ENCODE measurements around the gene ETV7. TPM values are rescaled to one million over a fixed set of nuclear protein-coding genes. Genes with fewer than 3 reads are reported as not detected.
A peak's percentile ranks its signal among the peaks of the same experiment; 100 is the strongest.

The ETV7 gene
- total and polyA plus RNA-seq, 2 of the 13 experiments (the other 11 are each of a cell fraction or from before 2014, with no cell fraction given) = not detected

DNA sequence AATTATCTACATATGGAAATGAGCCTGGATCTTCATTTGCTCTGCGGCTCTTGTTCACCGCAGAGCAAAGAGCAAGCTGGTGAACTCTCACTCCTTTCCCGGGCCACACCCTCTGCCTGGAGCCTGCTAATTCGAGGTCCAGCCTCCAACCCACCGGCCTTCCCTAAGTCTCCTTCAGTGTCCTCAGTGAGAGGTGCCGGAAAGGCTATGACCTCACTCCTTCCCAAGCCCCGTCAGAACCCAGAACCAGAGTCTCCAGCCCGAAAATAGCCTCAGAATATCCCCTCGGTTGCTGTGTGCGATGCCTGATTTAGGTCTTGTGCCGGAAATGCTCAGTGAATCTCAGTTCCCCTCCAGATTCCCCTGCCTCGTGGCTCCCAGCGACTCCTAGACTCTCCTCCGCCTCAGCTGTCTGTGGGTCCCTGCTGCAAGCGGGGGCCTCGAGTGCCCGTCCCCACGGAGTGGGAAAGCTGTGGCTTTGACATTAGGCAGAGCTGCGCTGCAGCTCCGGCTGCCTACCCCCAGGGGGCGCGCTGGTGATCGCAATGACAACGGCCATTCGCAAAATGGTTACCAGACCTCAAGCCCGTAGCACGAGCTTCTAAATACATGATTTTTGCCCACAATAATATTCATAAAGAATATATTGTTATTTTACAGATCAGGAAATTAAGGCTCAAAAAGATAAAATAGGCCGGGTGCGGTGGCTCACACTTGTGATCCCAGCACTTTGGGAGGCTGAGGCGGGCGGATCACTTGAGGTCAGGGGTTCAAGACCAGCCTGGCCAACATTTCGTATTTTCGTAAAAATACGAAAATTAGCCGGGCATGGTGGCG is 46.6 kb downstream of the ETV7 start (continued):
- no peak for TF ChIP-seq TAF15 (IDR thresholded peaks at IDR 0.05; ENCODE audit: low read depth, low read length, poor library complexity, severe bottlenecking)
- no peak for TF ChIP-seq MBD4 (IDR thresholded peaks at IDR 0.05; ENCODE audit: borderline replicate concordance, low read length)
- TF ChIP-seq ZNF44 (CRISPR knock-in tag; IDR thresholded peaks at IDR 0.05) = no peak
- no peak for TF ChIP-seq ZNF367 (CRISPR knock-in tag; IDR thresholded peaks at IDR 0.05; ENCODE audit: borderline replicate concordance)
- peak; percentile 73; the same call in 1 of the 2 replicates for TF ChIP-seq MTF2 (CRISPR knock-in tag; IDR thresholded peaks at IDR 0.05; ENCODE audit: borderline replicate concordance)
- TF ChIP-seq ZNF775 (CRISPR knock-in tag; IDR thresholded peaks at IDR 0.05; ENCODE audit: borderline replicate concordance) = no peak
- TF ChIP-seq SP1 (IDR thresholded peaks at IDR 0.05) = no peak
- no peak for TF ChIP-seq SP1 (CRISPR knock-in tag; IDR thresholded peaks at IDR 0.05)
- TF ChIP-seq JDP2 (CRISPR knock-in tag; IDR thresholded peaks at IDR 0.05; ENCODE audit: borderline replicate concordance) = no peak
- no peak for TF ChIP-seq GFI1 (CRISPR knock-in tag; IDR thresholded peaks at IDR 0.05; ENCODE audit: borderline replicate concordance)
- TF ChIP-seq ARNT (IDR thresholded peaks at IDR 0.05) = no peak
- TF ChIP-seq JARID2 (CRISPR knock-in tag; IDR thresholded peaks at IDR 0.05; ENCODE audit: insufficient replicate concordance) = no peak
- no peak for TF ChIP-seq EZH2 (conservative IDR thresholded peaks at IDR 0.05; ENCODE audit: low read depth, low read length)
- TF ChIP-seq EP300 (IDR thresholded peaks at IDR 0.05; ENCODE audit: low read depth in 2 of 2, low read length in 2 of 2) = no peak
- TF ChIP-seq EP300 (CRISPR knock-in tag; IDR thresholded peaks at IDR 0.05; ENCODE audit: borderline replicate concordance) = no peak
- TF ChIP-seq U2AF2 (IDR thresholded peaks at IDR 0.05; ENCODE audit: low read depth, low read length) = no peak
- TF ChIP-seq FOXC1 (CRISPR knock-in tag; IDR thresholded peaks at IDR 0.05; ENCODE audit: borderline replicate concordance) = 0 out of 2 replicates have a peak, but pooled peaks have one; percentile 39
- TF ChIP-seq ZNF788 (CRISPR knock-in tag; IDR thresholded peaks at IDR 0.05; ENCODE audit: borderline replicate concordance) = no peak
- no peak for TF ChIP-seq NCOR1 (IDR thresholded peaks at IDR 0.05; ENCODE audit: borderline replicate concordance, low read length)
- TF ChIP-seq ZNF776 (CRISPR knock-in tag; IDR thresholded peaks at IDR 0.05) = no peak
- TF ChIP-seq THYN1 (CRISPR knock-in tag; IDR thresholded peaks at IDR 0.05; ENCODE audit: borderline replicate concordance, low read depth) = 0 out of 2 replicates have a peak, but pooled peaks have one; percentile 64
- no peak for TF ChIP-seq MAFF (IDR thresholded peaks at IDR 0.05; ENCODE audit: low read depth, low read length)
- TF ChIP-seq, protein P1, sequence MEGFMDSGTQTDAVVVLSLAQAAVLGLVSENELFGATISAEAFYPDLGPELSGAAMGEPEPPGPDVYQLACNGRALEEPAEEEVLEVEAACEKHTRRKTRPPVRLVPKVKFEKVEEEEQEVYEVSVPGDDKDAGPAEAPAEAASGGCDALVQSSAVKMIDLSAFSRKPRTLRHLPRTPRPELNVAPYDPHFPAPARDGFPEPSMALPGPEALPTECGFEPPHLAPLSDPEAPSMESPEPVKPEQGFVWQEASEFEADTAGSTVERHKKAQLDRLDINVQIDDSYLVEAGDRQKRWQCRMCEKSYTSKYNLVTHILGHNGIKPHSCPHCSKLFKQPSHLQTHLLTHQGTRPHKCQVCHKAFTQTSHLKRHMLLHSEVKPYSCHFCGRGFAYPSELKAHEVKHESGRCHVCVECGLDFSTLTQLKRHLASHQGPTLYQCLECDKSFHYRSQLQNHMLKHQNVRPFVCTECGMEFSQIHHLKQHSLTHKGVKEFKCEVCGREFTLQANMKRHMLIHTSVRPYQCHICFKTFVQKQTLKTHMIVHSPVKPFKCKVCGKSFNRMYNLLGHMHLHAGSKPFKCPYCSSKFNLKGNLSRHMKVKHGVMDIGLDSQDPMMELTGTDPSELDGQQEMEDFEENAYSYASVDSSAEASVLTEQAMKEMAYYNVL (CRISPR knock-in tag; IDR thresholded peaks at IDR 0.05; ENCODE audit: borderline replicate concordance) = no peak
- no peak for TF ChIP-seq FOSL1 (CRISPR knock-in tag; IDR thresholded peaks at IDR 0.05; ENCODE audit: borderline replicate concordance)
- peak; percentile 88; the same call in 1 of the 2 replicates for TF ChIP-seq ZNF605 (CRISPR knock-in tag; IDR thresholded peaks at IDR 0.05)
- TF ChIP-seq ZSCAN30 (CRISPR knock-in tag; IDR thresholded peaks at IDR 0.05) = no peak
- TF ChIP-seq CREM (IDR thresholded peaks at IDR 0.05) = no peak
- no peak for TF ChIP-seq CREM (CRISPR knock-in tag; IDR thresholded peaks at IDR 0.05)
- TF ChIP-seq ZBTB39 (CRISPR knock-in tag; IDR thresholded peaks at IDR 0.05) = no peak
